ENCODE measurements around the gene FOXC1. TPM values are rescaled to one million over a fixed set of nuclear protein-coding genes. Genes with fewer than 3 reads are reported as not detected.

Gene FOXC1
- total RNA-seq: under 1 TPM; 0.07 to 0.10 TPM

- H3K9me3 Mint-ChIP-seq: no peaks in the 10 kb centered on the region
- DNase-seq (ENCODE audit: low spot score in 2 of 2) (peak in 1 of 2 donors; percentile 63), ATAC-seq (peak; percentile 60 to 64)
- H3K27ac Mint-ChIP-seq: peak within 1 kb of the TSS in 1 of 2 donors; percentile 65
- peaks cover 0 to 7% of the 10 kb centered on the region in 2 donors for H3K36me3 Mint-ChIP-seq
Observed at GRCh38 chr6:1609648-1610496, at the start of gene FOXC1. Gene FOXC1 (plus strand): TSS chr6:1609915. CDS start chr6:1610446, 531 bp downstream.

GRCh38 chr6:1560281-1561058 lies 49.2 kb upstream of the FOXC1 start:
- ATAC-seq (no peak), DNase-seq (ENCODE audit: low spot score in 2 of 2) (no peak)
- Mint-ChIP-seq H3K36me3 (no peaks in the 10 kb centered on the region), H3K27ac (no peak overlapping the region), H3K9me3 (peaks cover 4 to 17% of the 10 kb centered on the region in 2 donors)

DNA sequence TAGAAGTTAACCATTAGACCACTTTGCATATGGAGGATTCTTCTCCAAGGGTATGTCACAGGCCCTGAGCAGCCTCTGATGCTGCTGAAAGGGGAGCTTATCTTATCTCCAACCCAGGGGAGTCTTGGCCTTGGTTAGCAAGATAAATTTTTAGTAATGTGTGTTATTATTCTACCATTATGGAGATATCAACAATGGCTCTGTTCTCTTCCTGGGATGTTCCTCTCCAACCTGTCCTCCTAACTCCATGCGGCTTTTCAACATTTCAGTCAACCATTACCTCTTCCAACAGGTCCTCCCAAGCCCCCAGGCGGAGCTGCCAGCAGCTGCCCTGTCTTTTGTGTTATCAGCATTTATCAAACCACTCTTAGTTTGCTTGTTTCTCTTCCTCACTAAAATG lies 48.4 kb upstream of the FOXC1 start:
- Mint-ChIP-seq H3K27ac (no peak overlapping the region), H3K9me3 (peaks cover 4 to 18% of the 10 kb centered on the region in 2 donors), H3K36me3 (no peaks in the 10 kb centered on the region)
- ATAC-seq (no peak), DNase-seq (ENCODE audit: low spot score in 2 of 2) (no peak)

DNA sequence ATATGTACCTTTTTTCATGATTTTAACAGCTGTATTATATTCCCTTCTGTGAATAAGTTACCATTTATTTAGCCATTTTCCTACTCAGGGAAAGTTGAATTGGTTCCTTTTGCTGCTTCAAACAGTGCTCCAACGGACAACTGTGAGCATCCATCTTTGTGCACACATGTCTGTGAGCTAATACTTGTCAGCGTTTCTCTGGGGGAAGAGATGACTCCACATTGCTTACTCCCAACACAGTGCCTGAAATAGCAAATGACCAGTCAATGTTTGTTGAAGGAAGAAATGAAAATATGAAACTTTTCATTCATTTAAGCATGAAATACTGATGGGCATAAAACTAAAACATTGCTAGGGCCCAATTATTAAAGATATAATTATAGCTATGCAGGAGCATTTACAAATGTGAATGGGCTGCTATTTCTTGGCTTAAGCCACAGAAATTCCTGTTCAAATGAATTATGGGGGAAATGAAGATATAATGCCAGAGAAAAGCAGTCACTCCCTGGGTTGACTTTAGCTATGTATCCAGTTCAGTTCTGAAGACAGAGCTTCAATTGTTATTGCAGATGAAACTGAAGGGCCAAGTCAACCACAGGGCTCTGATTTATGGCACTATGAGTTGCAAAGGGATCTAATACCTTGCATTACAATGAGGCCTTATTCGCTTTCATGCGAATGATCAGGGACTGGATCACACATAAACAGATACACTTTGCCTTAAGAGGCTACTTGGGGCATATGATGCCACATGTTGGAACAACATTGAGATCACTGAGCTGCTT lies 47.4 kb upstream of the FOXC1 start:
- no peak for ATAC-seq
- Mint-ChIP-seq H3K36me3 (no peaks in the 10 kb centered on the region), H3K27ac (no peak overlapping the region), H3K9me3 (peaks cover 4 to 18% of the 10 kb centered on the region in 2 donors)
- DNase-seq (ENCODE audit: low spot score in 2 of 2): no peak

- ATAC-seq (no peak), DNase-seq (ENCODE audit: low spot score in 2 of 2) (no peak)
- peaks cover 15 to 21% of the 10 kb centered on the region in 2 donors for H3K36me3 Mint-ChIP-seq
- no peak overlapping the region for H3K27ac Mint-ChIP-seq
- peaks cover 19 to 27% of the 10 kb centered on the region in 2 donors for H3K9me3 Mint-ChIP-seq
Observed at GRCh38 chr6:1569377-1569776, 40.3 kb upstream of the FOXC1 start.

GRCh38 chr6:1570848-1571247 lies 38.9 kb upstream of the FOXC1 start:
- Mint-ChIP-seq H3K36me3 (peaks cover 15 to 21% of the 10 kb centered on the region in 2 donors), H3K9me3 (peaks cover 16% of the 10 kb centered on the region in 2 donors), H3K27ac (no peak overlapping the region)
- no peak for DNase-seq (ENCODE audit: low spot score in 2 of 2)
- ATAC-seq: no peak

- Mint-ChIP-seq H3K27ac (no peak overlapping the region), H3K36me3 (peaks cover 15 to 21% of the 10 kb centered on the region in 2 donors), H3K9me3 (peaks cover 16% of the 10 kb centered on the region in 2 donors)
- no peak for DNase-seq (ENCODE audit: low spot score in 2 of 2)
- ATAC-seq: no peak
Observed at GRCh38 chr6:1572892-1573291, 36.8 kb upstream of the FOXC1 start.

DNA sequence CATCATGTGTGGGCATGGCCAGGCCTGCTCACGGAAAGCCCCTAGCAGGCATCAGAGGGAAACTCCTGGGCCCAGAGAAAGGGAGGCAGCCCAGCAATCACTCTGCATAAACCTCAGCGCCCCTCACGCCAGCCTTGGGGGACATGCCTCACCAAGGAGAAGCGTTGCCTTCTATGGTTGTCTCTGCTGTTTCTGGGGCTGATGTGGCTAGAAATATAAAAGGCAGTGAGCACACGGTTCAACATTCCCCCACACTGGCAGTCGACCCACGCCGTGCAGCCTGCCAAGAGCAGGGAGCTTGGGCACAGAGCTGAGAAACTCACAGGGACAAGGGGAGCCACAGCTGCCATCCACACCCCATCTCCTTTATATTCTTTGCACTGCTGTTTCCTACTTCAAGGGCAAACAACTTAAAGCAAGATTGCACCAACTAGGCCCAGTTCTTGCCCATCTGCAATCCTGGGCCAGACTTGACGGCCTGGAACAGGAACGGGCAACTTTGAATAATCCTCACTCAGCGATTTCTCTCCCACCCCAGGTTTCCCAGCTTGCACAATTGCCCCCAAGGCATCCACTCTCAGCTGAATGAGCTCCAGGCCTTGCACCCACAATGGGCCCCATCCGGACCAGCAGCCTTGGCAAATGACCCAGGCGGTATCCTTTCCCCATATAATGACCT lies 35.5 kb upstream of the FOXC1 start:
- Mint-ChIP-seq H3K36me3 (peaks cover 15 to 21% of the 10 kb centered on the region in 2 donors), H3K27ac (no peak overlapping the region), H3K9me3 (peaks cover 16% of the 10 kb centered on the region in 2 donors)
- ATAC-seq (no peak), DNase-seq (ENCODE audit: low spot score in 2 of 2) (no peak)

- H3K9me3 Mint-ChIP-seq: peaks cover 16% of the 10 kb centered on the region in 2 donors
- DNase-seq (ENCODE audit: low spot score in 2 of 2) (no peak), ATAC-seq (no peak)
- no peak overlapping the region for H3K27ac Mint-ChIP-seq
- H3K36me3 Mint-ChIP-seq: peaks cover 15 to 21% of the 10 kb centered on the region in 2 donors
Observed at GRCh38 chr6:1574890-1575209, 34.9 kb upstream of the FOXC1 start.

- no peak for DNase-seq (ENCODE audit: low spot score in 2 of 2)
- no peak for ATAC-seq
- Mint-ChIP-seq H3K9me3 (peaks cover 16% of the 10 kb centered on the region in 2 donors), H3K36me3 (peaks cover 15 to 21% of the 10 kb centered on the region in 2 donors), H3K27ac (no peak overlapping the region)
Observed at GRCh38 chr6:1575210-1576041, 34.3 kb upstream of the FOXC1 start.

DNA sequence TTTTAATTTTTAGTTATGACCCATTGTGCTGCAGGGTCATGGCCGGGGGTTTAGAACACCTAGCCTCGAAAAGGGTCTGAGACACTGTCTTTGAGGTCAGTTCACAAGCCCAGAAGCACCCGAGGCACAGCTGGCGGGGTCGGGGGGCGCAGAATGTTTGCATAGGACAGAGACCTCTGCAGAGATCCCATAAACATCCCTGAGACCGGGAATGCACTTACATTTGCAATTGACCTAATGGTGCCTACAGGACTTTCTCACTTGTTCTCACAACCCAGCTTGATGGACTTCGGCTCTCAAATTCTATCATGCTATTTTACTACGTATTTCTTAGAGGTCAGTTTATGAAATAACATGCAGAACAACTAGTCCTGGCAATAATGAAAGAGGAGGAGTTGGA lies 33.5 kb upstream of the FOXC1 start:
- Mint-ChIP-seq H3K36me3 (peaks cover 8 to 14% of the 10 kb centered on the region in 2 donors), H3K27ac (no peak overlapping the region), H3K9me3 (peaks cover 9 to 10% of the 10 kb centered on the region in 2 donors)
- DNase-seq (ENCODE audit: low spot score in 2 of 2) (no peak), ATAC-seq (no peak)

DNA sequence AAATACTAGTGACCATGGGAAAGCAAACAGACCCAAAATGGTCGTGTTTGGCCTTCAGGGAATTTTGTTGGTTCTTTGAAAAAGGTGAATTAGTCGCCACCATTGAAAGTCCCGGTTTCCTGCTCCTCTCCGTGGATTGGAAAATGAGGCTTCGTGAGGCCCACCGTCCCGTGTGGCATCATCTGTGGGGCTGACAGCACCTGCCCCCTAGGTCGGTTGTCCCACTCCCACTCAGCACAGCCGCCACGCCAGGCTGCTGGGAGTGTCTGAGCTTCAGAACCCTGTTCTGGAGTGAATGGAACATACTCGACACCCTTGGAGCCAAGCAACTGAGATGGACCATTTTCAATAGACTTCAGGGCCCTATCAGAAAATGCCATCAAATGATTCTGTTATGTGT lies 33.0 kb upstream of the FOXC1 start:
- Mint-ChIP-seq H3K9me3 (peaks cover 4% of the 10 kb centered on the region in 2 donors), H3K27ac (no peak overlapping the region), H3K36me3 (peaks cover 4 to 8% of the 10 kb centered on the region in 2 donors)
- DNase-seq (ENCODE audit: low spot score in 2 of 2) (no peak), ATAC-seq (no peak)

DNA sequence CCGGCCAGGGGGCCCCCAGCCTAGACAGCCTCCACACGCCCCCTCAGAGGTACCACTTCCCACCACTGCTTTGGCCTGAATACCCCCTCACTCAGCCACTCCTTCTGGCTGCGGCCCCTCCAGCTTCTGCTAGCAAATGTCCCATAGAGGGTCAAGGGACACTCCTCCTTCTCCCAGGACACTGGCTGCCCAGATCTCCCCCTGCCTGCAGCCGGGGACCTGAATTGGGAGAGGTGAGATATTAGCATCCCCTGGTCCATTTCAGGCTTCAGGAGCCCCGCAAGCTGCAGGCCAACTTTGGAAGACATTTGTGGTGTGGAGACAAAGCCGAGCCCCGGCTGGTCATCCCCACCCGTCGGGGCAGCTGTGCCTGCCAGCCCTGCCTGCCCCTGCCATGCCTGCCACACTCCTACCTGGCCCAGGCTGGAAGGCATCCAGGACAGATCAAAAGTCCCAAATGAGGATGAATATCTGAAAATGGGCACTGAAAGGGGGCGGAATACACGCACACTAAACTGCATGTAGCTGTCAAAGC lies 32.5 kb upstream of the FOXC1 start:
- Mint-ChIP-seq H3K36me3 (peaks cover 0 to 3% of the 10 kb centered on the region in 2 donors), H3K9me3 (no peaks in the 10 kb centered on the region), H3K27ac (no peak overlapping the region)
- ATAC-seq (no peak), DNase-seq (ENCODE audit: low spot score in 2 of 2) (no peak)

DNA sequence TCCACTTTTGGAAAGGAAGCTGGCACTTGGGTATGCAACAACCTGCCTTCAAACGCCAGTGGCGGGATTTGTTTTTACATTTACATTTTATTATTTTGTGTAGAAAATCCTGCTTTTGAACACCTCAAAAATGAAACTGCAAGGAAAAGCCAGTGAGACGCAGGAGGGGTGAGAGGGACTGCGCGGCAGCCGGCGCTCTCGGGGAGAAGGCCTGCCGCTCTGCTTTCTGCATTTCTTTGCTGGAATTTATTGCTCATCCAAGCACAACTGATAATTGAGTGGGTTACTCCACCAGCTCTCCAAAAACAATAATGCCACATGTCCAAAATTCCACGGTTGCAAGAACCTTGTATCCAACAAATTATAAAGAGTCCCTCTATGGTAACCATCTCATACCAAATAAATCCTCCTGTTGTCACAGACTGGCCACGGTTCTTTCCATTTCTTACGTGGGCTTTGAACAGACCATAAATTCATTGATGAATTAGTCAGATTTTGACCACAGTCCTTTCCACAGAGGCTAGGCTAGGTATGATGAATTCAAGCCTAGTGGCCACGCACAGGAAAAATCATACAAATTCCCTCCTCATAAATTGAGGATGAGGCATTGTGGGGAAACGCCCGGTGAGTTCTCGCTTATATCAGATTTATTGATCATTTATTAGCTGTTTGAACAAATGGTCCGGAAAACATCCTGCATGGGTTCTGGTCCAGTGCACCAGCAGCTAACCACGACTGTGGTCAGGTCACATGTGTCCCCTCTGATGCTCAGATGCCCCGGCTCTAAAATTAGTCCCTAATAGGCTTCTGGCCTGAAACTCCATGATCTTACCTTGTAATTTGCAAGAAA lies 31.6 kb upstream of the FOXC1 start:
- Mint-ChIP-seq H3K27ac (no peak overlapping the region), H3K9me3 (no peaks in the 10 kb centered on the region), H3K36me3 (no peaks in the 10 kb centered on the region)
- DNase-seq (ENCODE audit: low spot score in 2 of 2) (no peak), ATAC-seq (peak in 1 of 2 donors; percentile 33)

GRCh38 chr6:1579096-1579495 lies 30.6 kb upstream of the FOXC1 start:
- Mint-ChIP-seq H3K9me3 (no peaks in the 10 kb centered on the region), H3K36me3 (no peaks in the 10 kb centered on the region), H3K27ac (no peak overlapping the region)
- ATAC-seq: no peak
- no peak for DNase-seq (ENCODE audit: low spot score in 2 of 2)

Data from activated naive CD4-positive, alpha-beta T cell treated with anti-CD3 and anti-CD28 coated beads, Interleukin-2, amount 50 U/mL, for 72 hours (primary cell).